ENCODE measurements around the gene EIF1.
A peak's percentile ranks its signal among the peaks of the same experiment; 100 is the strongest.

DNA sequence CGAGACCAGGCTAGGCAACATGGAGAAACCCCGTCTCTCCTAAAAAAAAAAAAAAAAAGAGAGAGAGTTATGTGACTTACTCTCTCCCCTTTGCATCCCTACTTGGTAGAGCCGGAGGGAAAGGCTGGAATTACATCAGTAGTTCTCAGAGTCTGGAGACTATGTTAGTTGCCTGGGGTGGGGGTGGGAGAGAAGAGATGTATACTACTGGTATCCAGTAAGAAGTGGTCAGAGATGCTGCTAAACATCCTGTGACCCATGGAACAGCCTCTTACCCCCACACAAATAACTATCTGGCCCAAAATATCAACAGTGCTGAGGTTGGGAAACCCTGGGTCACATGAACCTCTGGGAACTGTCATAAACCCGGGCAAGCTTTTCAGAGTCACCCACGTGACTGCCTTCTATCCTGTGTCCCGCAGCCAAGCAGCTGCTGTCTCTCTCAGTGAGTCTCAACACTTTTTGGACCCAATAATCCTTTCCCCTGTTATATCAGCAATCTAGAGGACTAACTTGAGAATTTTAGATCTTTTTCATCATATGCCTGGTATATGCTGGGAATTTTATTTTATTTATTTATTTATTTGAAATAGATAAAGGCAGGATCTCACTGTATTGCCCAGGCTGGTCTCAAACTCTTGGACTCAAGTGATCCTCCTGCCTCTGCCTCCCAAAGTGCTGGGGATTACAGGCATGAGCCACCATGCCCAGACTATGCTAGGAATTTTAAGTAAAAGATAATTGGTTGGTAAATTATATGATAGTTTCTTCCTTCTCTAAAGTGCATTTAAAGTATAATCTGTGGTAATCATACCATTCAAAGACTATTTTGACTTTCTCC lies 8.7 kb downstream of the EIF1 start:
- TF ChIP-seq, protein P1, sequence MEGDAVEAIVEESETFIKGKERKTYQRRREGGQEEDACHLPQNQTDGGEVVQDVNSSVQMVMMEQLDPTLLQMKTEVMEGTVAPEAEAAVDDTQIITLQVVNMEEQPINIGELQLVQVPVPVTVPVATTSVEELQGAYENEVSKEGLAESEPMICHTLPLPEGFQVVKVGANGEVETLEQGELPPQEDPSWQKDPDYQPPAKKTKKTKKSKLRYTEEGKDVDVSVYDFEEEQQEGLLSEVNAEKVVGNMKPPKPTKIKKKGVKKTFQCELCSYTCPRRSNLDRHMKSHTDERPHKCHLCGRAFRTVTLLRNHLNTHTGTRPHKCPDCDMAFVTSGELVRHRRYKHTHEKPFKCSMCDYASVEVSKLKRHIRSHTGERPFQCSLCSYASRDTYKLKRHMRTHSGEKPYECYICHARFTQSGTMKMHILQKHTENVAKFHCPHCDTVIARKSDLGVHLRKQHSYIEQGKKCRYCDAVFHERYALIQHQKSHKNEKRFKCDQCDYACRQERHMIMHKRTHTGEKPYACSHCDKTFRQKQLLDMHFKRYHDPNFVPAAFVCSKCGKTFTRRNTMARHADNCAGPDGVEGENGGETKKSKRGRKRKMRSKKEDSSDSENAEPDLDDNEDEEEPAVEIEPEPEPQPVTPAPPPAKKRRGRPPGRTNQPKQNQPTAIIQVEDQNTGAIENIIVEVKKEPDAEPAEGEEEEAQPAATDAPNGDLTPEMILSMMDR (IDR thresholded peaks at IDR 0.05 in 8 of 11, conservative IDR thresholded peaks at IDR 0.05 in 3 of 11): no peak
- peak in 1 of 3 donors; percentile 55 for TF ChIP-seq POLR2AphosphoS5 (IDR thresholded peaks at IDR 0.05)
